Chondrocyte (in vitro differentiated cells): ENCODE results near the gene SIM1. TPM values are rescaled to one million over a fixed set of nuclear protein-coding genes. Genes with fewer than 3 reads are reported as not detected.

Source experiments
- DNase-seq: peaks from one replicate; pipeline ENCODE4 v3.0.0; 2021; ENCODE audit warnings: mixed read lengths, low spot score
- H3K27ac Mint-ChIP-seq: one replicate; pipeline ENCODE4 v1.8.0; 2021; ENCODE audit warnings: mild to moderate bottlenecking, moderate library complexity, mixed read lengths; ENCODE audit not compliant: unreplicated experiment
- H3K27me3 Mint-ChIP-seq: 2 replicates; pipeline ENCODE4 v1.8.0; 2021; ENCODE audit warnings: low read depth, mixed read lengths
- H3K36me3 Mint-ChIP-seq: 2 replicates; pipeline ENCODE4 v1.8.0; 2021; ENCODE audit warnings: low read depth, mixed read lengths
- H3K4me1 Mint-ChIP-seq: 2 replicates; pipeline ENCODE4 v1.8.0; 2021; ENCODE audit warnings: low read depth, mild to moderate bottlenecking, mixed read lengths
- H3K4me3 Mint-ChIP-seq: one replicate; pipeline ENCODE4 v1.8.0; 2021; ENCODE audit warnings: mild to moderate bottlenecking, moderate library complexity, mixed read lengths; ENCODE audit not compliant: unreplicated experiment
- H3K9me3 Mint-ChIP-seq: 2 replicates; pipeline ENCODE4 v1.8.0; 2021; ENCODE audit warnings: low read depth, mixed read lengths
- CTCF ChIP-seq: fragments of 200-600 bp; sonication (generic); IDR thresholded peaks from 2 replicates; pipeline ENCODE4 v1.5.0; 2021; ENCODE audit warnings: antibody characterized with exemption, mild to moderate bottlenecking, moderate library complexity
- total RNA-seq: library from RNA; stranded (reverse); gene quantifications from 3 replicates; pipeline ENCODE4 v1.2.1, GENCODE V29; 2021

The SIM1 gene
- total RNA-seq, 1 donor from 2014 or later: 10.7 TPM

GRCh38 chr6:100470422-100471120, 5.8 kb upstream of the SIM1 start:
- Mint-ChIP-seq H3K27ac (no peak overlapping the region), H3K4me3 (no peak overlapping the region), H3K9me3 (no peaks in the 10 kb centered on the region), H3K27me3 (peaks cover 34% of the 10 kb centered on the region), H3K4me1 (peaks cover 7% of the 10 kb centered on the region), H3K36me3 (peaks cover 2% of the 10 kb centered on the region)
- DNase-seq: no peak
- no peak for TF ChIP-seq CTCF

GRCh38 chr6:100469101-100469859, 4.6 kb upstream of the SIM1 start:
- H3K36me3 Mint-ChIP-seq: peaks cover 3% of the 10 kb centered on the region
- H3K9me3 Mint-ChIP-seq: no peaks in the 10 kb centered on the region
- DNase-seq: no peak
- peaks cover 41% of the 10 kb centered on the region for H3K27me3 Mint-ChIP-seq
- no peak overlapping the region for H3K4me3 Mint-ChIP-seq
- H3K4me1 Mint-ChIP-seq: peaks cover 12% of the 10 kb centered on the region
- H3K27ac Mint-ChIP-seq: no peak overlapping the region
- no peak for TF ChIP-seq CTCF

- no peak for TF ChIP-seq CTCF
- H3K4me1 Mint-ChIP-seq: peaks cover 15% of the 10 kb centered on the region
- no peak for DNase-seq
- no peaks in the 10 kb centered on the region for H3K9me3 Mint-ChIP-seq
- peaks cover 3% of the 10 kb centered on the region for H3K36me3 Mint-ChIP-seq
- H3K27me3 Mint-ChIP-seq: peaks cover 52% of the 10 kb centered on the region
- H3K27ac Mint-ChIP-seq: no peak overlapping the region
- no peak overlapping the region for H3K4me3 Mint-ChIP-seq
These were observed 3.4 kb upstream of the SIM1 start for GRCh38 chr6:100468016-100468622.

- Mint-ChIP-seq H3K36me3 (peaks cover 6% of the 10 kb centered on the region), H3K4me3 (no peak overlapping the region), H3K4me1 (peaks cover 15% of the 10 kb centered on the region), H3K27me3 (peaks cover 58% of the 10 kb centered on the region), H3K9me3 (no peaks in the 10 kb centered on the region), H3K27ac (no peak overlapping the region)
- no peak for TF ChIP-seq CTCF
- DNase-seq: no peak
These were observed 2.7 kb upstream of the SIM1 start for GRCh38 chr6:100467129-100468015.
